HEK293 (cell line): Measurements from ENCODE around the gene CANX.

Source experiments
- ATF2 ChIP-seq: fragments of 450-650 bp; formaldehyde crosslinking; IDR thresholded peaks from 2 replicates; pipeline ENCODE4 v1.5.1; 2016; ENCODE audit warnings: missing biosample characterization, missing genetic modification characterization, low read depth
- CTCF ChIP-seq: fragments of 450-650 bp; formaldehyde crosslinking; IDR thresholded peaks from 2 replicates; pipeline ENCODE4 v1.5.1; 2016; ENCODE audit warnings: missing biosample characterization, missing genetic modification characterization
- REST ChIP-seq: fragments of 450-650 bp; formaldehyde crosslinking; IDR thresholded peaks from 2 replicates; pipeline ENCODE4 v1.5.1; 2016; ENCODE audit warnings: missing biosample characterization, missing genetic modification characterization
- ZNF274 ChIP-seq, 2 experiments: fragments of 200-500 bp in 1 of 2; fragments of 450-650 bp in 1 of 2; sonication (Bioruptor generic) in 1 of 2; formaldehyde crosslinking in 1 of 2; IDR thresholded peaks; 2 replicates each; pipeline versions ENCODE4 v1.5.1 to v1.6.1; 2014 to 2016; ENCODE audit warnings: borderline replicate concordance in 1 of 2, inconsistent platforms in 1 of 2, low read length in 1 of 2, missing biosample characterization in 1 of 2, missing genetic modification characterization in 1 of 2
- ZNF521 ChIP-seq: fragments of 450-650 bp; formaldehyde crosslinking; IDR thresholded peaks from 2 replicates; pipeline ENCODE4 v1.5.1; 2017; ENCODE audit warnings: missing biosample characterization, mild to moderate bottlenecking, missing genetic modification characterization
- ZNF560 ChIP-seq: fragments of 450-650 bp; formaldehyde crosslinking; IDR thresholded peaks from 2 replicates; pipeline ENCODE4 v1.5.1; 2017; ENCODE audit warnings: missing biosample characterization, missing genetic modification characterization, borderline replicate concordance
- ZNF639 ChIP-seq: fragments of 450-650 bp; formaldehyde crosslinking; IDR thresholded peaks from 2 replicates; pipeline ENCODE4 v1.5.1; 2016; ENCODE audit warnings: missing biosample characterization, missing genetic modification characterization
- ZNF785 ChIP-seq: fragments of 450-650 bp; formaldehyde crosslinking; IDR thresholded peaks from 2 replicates; pipeline ENCODE4 v1.5.1; 2016; ENCODE audit warnings: missing biosample characterization, missing genetic modification characterization

DNA sequence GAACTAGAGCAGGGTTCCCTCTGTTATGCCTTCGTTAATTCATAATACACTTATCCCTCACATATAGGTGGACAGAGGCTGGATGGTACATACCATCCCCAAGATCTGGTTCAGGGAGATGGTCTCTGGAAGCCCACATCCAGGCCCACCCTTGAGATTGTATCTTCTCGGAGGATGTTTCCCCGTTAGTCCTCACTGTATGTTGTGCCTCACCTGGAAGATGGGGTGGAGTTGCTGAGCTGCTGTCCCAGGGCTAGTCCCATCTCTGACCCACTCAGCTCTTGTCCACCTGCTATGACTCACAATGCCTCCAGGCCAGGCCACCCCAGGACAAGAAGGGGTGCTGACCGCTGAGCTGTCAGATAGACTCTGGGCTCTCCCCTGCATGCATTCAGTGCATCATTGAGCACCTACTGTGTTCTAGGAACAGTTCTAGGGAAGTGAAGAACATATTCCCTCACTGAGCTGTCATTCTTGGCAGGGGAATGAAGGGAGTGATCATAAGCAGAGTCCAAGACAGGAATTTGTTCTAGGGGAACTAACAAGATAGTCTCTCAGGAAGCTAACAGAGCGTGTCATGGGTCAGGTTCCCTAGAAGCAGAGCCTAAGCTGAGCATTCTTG is 17.9 kb upstream of the CANX start, which contains the start of gene CBY3:
- TF ChIP-seq CTCF (tag by site-specific recombination): no peak
- TF ChIP-seq ZNF639 (tag by site-specific recombination): no peak
- no peak for TF ChIP-seq ATF2
- no peak for TF ChIP-seq ZNF274 (IDR thresholded peaks at IDR 0.05; ENCODE audit: low read length)
- TF ChIP-seq ZNF274 (tag by site-specific recombination; IDR thresholded peaks at IDR 0.05; ENCODE audit: borderline replicate concordance): no peak
- no peak for TF ChIP-seq ZNF785 (tag by site-specific recombination)
- TF ChIP-seq REST (tag by site-specific recombination): no peak
- TF ChIP-seq ZNF560 (tag by site-specific recombination): no peak
- TF ChIP-seq ZNF521: no peak
